Hematopoietic multipotent progenitor cell treated with erythropoietin and hydrocortisone succinate and interleukin-3 and kit ligand, for 15 days (in vitro differentiated cells): ENCODE results near the gene CSTPP1.

Experiments used
- DNase-seq: peaks from one replicate; pipeline ENCODE4 v3.0.0-alpha.2; 2015; ENCODE audit warnings: low spot score

Gene CSTPP1

DNA sequence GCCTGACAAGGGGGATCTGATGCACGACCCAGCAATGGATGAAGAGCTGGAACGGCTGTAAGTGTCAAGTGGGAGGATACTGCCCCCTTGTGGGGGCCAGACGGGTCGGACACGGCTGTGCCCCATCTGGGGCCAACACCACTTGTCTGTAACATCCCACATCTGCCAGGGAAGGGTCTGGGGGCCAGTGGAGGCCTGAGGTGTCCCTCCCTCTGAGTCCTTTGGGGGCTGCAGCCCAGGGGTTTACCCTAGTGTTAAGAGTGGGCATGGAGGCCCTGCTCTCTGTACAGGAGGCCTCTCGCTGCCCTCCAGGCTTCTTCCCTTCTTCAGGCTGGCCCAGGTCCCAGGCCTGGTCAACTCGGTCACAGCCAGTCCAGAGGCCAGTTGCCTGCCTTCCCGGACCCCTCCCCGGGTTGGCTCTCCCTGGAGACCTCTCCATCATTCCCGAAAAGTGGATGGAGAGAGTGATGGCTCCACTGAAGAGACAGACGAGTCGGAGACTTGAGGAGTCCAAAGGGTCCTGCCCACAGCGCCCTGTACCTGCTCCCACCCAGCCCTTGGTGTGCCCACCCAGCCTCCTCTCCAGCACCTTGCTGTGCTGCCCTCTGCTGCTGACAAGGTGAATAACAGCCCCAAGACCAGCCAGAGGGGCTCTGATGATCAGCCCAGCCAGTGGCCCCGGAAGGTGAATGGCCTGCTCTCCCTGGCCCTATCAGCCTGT lies 224.7 kb downstream of the CSTPP1 start:
- DNase-seq, result peak; percentile 70

DNA sequence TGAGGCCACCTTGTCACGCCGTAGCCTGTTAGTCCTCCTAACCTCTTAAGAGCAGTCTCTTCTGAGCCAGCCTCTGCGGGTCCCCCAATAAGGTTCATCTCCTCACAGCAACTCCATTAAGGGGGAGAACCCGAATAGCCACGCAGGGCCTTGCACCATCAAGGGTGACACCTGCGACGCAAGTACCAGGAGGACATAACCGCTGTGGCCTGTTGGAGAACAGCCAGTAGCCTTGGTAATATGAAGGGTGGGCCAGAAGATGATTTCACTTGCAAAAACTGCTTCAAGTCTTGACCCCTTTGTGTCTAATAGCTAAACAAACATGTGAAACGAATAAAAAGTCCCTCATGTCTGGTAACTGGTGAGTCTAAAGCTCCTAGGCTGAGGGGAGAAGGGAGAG lies 225.3 kb downstream of the CSTPP1 start:
- no peak for DNase-seq

DNA sequence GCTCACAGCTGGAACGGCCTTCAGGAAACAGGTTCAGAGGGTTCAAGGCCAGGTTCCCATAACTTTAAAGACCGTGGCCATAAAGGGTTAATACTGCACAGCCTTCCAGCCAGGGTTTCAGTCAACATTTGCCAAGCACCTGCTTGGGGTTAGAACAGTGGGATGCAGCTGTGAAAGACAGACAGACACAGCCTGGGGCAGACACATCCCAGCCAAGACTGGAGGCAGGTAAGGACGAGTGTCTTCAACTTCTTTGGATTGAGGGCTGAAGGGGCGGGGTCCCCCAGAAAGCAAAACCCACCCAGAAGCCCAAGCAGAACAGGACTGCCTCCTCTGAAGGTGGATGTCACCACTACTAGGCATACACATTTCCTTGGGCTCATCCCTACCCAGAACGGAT lies 225.9 kb downstream of the CSTPP1 start:
- no peak for DNase-seq

DNA sequence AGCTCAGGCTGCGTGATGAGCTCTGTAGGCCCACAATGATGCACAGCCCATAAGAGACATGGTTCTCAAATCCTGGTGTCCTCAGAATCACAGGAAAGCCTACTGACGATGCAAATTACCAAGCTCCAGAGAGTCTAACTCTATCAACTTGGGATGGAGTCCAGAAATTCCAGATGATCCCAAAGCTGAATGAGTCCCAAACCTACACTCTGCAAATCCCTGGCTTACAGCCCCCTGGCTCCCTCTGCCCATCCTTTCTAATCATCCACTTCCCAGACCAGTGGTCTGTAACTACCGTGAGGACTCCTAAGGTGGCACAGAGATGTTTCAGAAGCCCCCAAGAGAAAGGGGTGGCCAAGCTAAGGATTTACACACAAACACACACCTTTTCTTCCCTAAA lies 226.6 kb downstream of the CSTPP1 start:
- DNase-seq, result no peak

DNA sequence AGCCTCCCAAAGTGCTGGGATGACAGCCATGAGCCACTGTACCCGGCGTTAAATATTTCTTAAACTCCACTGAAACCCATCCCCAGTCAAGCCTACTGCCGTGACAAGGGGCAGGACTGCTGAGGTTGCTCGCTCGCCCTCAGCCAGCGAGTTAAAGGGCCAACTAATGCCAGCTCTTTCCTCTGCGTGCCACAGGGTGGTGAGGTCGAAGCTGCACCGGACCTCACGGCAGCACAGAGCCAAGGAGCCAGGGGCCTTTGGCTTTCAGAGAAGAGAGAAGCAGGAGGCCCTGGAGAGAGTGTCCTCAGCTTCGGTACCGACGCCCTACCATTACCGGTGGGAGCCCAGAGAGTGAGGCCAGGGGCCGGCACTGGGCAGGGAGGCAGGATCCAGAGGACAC lies 227.3 kb downstream of the CSTPP1 start:
- no peak for DNase-seq

DNA sequence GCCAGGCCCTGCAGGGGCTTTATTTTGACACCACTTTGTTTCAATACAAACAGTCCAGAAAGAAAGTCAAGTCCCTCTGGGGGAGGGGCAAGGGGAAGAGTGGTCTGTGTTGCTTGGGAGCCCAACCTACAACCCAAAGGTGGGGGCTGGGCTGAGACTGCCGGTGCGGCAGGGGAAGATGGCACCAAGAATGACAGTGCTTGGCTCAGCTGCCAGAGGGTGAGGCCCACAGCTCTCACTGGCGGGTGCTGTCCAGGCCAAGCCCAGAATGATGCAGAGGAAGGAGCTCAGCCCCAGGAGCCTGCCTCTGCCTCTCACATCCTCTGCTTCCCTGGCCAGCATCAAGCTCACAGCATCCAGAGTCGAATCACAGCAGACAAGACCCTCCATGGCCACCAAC lies 227.8 kb downstream of the CSTPP1 start:
- no peak for DNase-seq

DNA sequence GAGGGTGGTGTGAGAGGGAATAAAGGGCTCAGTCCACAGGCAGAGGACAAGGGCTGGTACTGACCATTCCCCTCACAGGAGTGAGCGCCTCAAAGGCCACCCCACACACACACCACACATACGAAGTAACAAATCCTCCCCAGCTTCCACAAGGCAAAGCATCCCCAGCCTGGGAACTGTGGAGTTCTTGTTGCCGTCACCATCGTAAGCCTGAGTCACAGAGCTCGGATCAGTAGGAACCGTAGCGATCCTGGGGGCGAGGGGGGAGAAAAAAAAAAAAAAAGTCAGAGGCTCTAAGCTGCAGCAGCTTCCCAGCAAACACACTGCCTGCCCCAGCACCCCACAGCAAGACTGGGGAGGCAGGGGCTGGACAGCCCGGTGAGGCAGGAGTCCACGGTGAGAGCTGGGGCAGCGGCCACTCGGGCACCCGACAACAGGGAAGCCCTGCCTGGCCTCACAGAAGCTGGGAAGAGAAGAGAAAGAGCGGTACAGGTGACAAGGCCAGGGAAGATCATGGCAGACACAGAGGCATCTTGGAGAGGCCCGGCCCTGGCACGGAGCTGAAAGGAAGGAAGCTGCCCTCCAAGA lies 228.8 kb downstream of the CSTPP1 start:
- no peak for DNase-seq

DNA sequence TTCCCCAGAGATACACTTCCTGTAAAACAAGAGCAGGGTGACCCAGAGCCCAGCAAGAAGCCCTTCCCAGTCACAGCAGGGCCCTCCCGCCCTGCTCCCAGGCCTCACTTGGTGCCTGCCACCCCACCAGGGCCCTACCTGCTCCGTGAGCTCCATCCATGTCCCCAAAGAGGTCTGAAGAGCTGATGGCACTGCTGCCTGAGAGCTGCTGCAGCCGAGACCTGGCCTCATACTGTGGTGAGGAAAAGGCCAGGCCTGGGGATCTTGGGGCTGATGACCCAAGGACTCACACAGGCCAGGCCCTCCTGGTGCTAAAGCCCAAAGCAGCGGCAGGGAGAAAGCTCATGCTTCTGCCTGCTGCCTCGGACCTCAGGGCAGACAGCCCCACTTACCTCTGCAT lies 229.8 kb downstream of the CSTPP1 start:
- no peak for DNase-seq

DNA sequence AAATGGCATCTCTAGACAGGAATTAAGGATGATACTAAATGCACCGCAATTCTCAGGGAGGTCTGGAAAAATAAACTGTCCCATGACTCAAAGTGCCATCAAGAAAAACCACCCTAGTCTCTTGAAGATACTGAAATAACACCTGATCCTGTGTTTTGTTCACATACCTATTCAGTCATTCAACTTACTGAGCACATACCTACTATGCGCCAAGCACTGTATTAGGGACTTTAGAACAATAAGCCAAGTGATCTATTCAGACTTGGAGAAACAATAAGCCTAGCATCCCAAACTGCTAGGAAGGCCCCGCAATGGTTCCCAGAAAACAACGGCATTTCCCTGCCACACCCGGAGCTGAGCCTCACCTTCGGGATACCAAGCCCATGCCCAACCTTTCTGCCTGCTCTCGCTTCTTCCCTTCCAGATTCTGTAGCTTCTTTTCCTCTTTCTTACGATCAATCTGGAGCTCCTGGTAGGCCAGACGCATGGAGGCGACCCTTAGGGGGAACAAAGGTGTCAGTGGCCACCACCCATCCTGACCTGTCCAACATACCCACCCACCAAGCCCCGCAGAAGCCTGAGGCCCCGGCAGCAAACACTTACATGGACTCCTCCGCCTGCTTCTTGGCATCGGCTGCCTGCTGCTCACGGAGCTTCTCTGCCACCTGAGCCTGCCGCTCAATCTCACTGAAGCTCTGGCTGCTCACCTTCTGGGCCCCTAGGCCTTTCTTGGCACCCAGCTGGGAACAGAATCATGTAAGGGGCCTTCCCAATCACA lies 234.7 kb downstream of the CSTPP1 start:
- no peak for DNase-seq

DNA sequence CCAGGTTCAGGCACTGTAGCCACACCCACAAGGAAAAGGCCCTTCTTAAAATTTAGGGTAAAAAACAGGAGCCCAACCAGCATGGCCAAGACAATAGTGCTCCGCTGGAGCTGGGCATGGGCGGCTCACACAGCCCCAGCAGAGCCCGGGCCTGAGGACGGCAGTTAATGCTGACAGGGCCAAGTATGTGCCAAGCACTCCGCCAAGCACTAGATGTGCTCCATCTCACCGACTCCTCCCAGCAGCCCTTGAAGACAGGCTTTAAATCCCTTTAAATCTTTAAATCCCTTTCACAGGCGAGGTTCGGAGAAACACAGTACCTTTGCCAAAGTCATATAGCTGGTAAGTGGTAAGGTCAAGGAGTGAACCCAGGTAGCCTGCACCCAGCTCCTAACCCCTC lies 235.3 kb downstream of the CSTPP1 start:
- DNase-seq, result no peak

DNA sequence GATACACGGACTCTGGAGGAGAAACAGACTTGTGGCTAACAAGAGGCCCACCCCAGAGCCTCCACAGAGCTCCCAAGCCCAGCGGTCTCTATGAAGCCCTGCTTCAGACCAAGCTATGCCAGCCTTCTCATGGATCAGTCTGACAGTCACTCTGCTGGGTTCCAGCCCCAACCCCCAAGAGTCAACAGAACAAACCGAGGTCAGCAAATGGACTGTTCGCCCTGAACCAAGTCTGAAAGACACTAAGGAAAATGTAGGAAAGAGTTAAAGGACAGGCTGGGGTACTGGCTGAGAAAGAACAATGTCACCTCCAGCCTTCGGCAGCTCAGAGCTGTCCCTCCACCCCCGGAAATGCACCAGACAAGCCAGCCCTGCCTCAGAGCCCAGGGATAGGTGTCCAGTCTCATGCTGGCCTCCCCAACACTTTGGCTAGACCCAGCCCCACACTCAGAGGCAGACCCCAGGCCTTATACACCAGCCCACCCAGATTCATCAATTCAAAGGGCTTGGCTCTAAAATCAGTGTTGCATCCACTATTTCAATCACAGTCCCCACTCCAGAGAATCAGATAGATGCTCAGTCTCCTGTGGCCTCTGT lies 236.3 kb downstream of the CSTPP1 start:
- DNase-seq, result no peak

DNA sequence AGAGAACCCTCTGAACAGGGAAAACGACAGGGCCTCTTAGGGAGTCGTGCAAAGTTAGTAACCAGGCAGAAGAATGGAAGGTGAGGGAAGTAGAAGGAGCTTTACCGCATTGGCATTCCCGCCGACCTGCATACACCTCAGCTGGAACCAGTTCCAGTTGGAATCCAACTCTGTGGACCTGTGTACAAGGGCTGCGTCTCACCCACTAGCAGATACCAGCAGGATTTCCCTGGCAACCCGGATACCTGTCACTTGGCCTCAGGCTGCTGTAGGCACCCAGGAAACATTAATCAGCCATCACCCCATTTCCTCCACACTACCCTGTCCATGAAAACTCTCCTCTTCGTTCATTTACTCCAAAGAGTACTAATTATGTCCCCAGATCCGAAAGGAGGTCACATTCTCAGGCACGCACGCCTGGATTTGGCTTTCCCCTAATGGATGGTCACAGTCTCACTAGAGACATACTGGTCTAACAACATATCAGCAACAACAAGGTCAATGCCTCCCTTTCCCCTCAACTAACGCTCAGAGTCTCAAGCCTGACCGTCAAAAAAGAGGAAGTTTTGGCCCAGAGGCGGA lies 239.3 kb downstream of the CSTPP1 start:
- no peak for DNase-seq

DNA sequence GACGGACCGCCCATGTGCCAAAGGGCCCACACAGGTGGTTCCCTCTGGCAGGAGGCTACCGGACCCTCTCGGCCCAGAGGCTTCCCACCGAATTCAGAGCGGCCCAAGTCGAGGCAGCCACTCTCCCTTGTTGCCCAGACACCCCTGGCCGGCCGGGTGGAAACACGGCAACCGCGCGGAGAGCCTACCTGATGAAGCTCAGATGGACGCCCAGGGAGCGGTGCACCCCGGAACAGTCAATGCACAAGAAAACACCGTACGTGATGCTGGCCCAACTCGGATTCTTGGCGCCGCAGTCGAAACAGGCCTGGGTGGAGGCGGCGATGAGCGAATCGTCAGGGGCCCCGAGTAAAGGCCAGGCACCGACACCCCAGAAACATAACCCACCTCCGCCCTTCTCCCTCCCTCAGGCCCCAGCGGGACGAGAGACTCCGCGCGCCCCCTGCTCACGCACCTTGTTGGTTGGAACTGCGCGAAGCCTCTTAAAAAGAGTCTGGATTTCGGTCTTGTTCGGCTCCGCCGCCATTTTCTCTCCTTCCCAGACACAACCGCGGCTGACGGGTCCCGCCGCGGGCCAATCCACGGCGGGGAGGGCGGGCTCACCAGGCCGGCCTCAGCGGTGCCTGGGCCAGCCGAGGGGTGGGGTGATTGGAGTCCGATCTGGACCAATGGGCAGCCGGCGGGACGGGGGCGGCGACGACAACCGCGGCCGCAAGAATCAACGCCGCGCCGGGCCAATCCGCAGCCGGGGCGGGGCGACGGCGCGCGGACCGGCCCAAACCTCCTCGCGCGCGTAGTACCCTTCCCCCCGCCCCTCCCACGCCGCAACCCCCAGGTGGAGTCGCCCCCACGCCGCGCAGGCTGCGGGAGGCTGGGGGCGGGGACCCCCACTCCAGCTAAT lies 240.0 kb downstream of the CSTPP1 start, which contains the start of gene ARFGAP2:
TSS of gene ARFGAP2 (minus strand) at position 552 of the 901 bp plus-strand sequence. CDS start at position 526, 26 bp downstream.
- peak; percentile 97 for DNase-seq

DNA sequence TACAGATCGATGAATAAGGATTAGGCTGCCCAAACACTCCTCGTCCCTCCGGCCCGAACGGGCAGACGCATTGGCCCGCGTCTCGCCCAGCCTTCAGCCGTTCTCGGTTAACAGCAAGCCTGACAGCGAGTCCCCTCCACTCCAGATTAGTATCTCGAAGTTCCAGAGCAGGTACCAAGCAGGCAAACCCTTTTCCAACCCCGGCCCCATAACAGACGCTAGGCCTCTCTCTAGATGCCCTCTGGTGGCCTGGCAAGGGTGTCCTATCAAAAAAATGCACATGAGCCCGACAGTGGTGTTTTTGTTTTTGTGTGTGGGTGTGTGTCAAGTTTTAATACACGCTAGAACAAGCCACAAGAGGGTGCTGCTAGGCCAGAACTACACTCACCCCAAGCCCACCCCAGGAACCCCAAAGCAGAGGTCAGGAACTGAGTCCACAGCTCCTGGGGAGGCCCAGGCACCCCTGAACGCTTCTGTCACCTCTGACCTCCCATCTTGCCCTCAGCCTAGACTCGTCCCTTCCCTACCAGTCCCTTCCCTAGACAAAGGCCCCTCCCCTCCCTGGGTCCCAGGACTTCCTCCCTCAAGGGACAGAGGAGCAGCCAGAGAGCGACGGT lies 240.8 kb downstream of the CSTPP1 start:
- DNase-seq, result peak; percentile 92

DNA sequence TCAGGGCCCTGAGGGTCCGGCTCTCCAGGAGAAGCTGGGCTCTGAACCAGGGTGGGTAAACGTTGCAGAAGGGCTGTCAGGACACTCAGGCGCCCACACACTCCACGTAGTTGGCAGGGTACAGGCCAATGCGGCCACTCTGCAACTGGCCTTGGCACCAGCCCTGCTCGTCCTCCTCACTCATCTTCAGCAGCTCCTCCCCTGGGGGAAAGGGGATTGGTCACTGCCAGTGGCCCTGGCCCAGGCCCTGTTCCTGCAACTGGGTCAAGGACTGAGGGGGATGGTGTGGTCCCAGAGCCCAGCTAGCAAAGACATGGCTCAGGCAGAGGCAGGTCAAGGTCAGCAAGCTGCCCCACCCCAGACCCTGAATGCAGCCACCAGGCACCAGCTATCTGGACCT lies 241.3 kb downstream of the CSTPP1 start:
- no peak for DNase-seq

DNA sequence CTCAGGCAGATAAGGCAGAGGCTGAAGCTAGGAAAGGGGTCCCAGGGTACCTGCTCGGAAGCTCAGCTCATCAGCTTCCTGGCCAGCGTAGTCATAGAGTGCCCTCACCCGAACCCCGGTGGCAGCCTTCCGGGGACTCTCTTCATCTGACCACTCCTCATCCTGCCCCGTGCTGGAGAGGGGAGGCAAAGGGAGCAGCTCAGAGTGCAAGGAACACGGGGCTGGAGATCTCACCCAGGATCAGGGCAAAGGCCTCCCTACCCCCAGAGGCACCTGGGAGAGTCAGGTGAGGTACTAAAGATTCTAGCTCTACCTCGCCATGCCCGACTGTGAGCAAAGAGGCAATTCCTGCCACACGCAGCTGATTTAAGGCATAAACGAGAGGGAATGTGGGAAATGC lies 241.8 kb downstream of the CSTPP1 start:
- DNase-seq, result no peak

DNA sequence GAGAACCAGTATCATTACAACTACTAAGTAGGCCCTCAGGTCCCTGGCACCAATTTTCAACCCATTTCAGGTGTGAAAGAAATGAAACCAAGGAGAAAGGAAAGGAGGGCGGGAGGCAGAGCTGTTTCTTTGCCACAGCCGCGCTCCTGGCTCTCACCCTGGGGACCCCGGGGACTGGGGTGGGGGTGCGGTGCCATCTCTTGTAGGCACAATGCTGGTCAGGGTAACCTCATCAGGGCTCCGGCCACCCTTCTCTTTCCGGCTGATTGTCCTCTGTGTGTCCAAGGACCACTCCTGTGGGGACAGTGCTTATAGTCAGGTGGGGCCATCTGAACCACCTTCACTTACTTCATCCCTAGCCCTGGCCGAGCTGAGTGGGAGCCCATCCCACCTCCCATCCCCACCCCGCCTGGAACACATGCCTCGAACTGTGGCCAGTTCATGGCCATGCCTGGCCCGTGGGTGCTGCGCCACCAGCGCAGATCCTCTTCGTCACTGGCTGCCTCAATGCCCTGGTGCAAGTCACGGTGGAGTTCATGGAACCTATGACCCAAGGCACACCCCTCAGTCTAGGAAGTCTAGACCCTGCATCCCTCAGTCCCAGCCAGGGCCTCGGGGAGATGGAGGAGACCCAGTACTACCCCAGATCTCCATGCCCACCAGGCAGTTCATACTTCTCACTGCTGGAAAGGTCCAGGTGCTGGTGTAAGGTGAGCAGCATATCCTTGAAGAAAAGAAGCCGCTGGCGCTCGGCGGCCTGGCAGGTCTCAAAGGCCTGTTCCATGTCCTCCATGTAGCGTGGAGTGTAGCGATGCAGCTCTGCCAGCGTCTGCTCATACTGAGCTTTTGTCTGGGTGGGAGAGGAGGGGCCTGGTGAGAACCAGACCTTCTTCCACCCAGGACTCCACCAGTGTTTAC lies 242.4 kb downstream of the CSTPP1 start:
- DNase-seq, result no peak

DNA sequence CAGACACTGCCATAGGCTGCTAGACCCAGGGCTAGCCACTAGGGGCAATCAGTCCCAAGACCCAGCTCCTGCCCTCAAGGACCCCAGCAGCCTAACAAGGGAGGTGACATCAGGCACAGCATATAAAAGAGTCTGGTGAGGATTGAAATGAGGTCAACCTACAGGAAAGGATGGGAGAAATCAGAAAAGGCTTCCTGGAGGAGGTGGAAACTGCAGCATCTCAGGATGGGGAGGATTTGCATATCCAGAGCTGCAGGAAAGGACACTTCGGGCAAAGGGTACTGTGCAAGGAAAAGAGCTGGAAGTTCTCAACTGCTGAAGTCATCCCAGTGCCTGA lies 243.1 kb downstream of the CSTPP1 start:
- peak; percentile 59 for DNase-seq

DNA sequence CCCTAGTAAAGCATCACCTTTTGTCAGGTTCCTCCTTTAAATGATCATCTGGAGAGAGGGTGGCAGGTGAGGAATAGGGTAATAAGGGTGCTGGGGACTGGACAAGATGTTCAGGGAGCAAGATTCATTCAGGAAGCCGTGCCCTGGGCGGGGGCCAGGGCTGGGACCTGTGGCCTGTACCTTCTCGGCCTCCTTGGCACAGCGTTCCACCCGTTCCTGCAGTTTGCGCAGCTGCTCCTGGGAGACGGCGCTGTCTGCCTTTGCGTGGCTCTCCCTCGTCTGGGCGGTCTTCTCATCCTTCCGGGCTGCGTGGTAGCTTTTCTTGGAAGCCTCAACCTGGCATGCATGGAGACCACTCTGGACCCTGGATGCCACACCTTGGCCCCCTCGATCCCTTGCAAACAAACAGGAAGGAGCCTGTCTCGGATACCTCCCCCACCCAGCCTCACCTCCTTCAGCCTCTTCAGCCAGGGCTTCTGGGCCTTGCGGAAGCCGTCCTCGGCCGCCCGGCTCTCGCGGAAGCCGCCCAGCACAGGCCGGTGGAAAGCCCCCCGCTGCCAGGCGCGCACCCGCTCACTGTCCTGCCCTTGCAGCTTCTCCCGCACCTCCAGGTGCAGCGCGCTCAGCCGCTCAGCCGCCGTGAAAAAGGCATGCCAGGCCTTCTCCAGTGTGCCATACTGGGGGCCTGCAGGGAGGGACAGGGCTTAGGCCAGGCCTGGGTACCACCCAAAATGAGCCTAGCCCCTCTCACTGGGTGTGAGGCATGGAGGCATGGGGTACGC lies 243.6 kb downstream of the CSTPP1 start:
- DNase-seq, result no peak
